Measurements from ENCODE around the gene MIPOL1. TPM values are rescaled to one million over a fixed set of nuclear protein-coding genes. Genes with fewer than 3 reads are reported as not detected.
A peak's percentile ranks its signal among the peaks of the same experiment; 100 is the strongest.

The MIPOL1 gene
- total and polyA plus RNA-seq, 2 of the 13 experiments (the other 11 are each of a cell fraction or from before 2014, with no cell fraction given) = 8.6 to 34.2 TPM

- TF ChIP-seq ZBTB44 (CRISPR knock-in tag; IDR thresholded peaks at IDR 0.05) = no peak
- TF ChIP-seq YEATS4 (CRISPR knock-in tag; IDR thresholded peaks at IDR 0.05; ENCODE audit: borderline replicate concordance) = no peak
- no peak for TF ChIP-seq ZNF468 (CRISPR knock-in tag; IDR thresholded peaks at IDR 0.05)
- TF ChIP-seq HINFP (CRISPR knock-in tag; IDR thresholded peaks at IDR 0.05; ENCODE audit: low read depth) = no peak
- no peak for TF ChIP-seq SMARCE1 (IDR thresholded peaks at IDR 0.05; ENCODE audit: borderline replicate concordance)
- no peak for TF ChIP-seq DZIP1 (CRISPR knock-in tag; IDR thresholded peaks at IDR 0.05)
- TF ChIP-seq GABPB1 (CRISPR knock-in tag; IDR thresholded peaks at IDR 0.05) = no peak; the same call in 1 of the 2 replicates
- TF ChIP-seq ZSCAN5A (CRISPR knock-in tag; IDR thresholded peaks at IDR 0.05; ENCODE audit: borderline replicate concordance) = 0 out of 2 replicates have a peak, but pooled peaks have one; percentile 63
- TF ChIP-seq ZNF282 (IDR thresholded peaks at IDR 0.05; ENCODE audit: partially characterized antibody) = no peak
- no peak for TF ChIP-seq IRX3 (CRISPR knock-in tag; IDR thresholded peaks at IDR 0.05; ENCODE audit: borderline replicate concordance, low read depth)
- TF ChIP-seq ZBTB49 (CRISPR knock-in tag; IDR thresholded peaks at IDR 0.05; ENCODE audit: borderline replicate concordance) = 0 out of 2 replicates have a peak, but pooled peaks have one; percentile 9
- TF ChIP-seq TFDP2 (CRISPR knock-in tag; IDR thresholded peaks at IDR 0.05) = no peak
- no peak for TF ChIP-seq ZC3H13 (CRISPR knock-in tag; IDR thresholded peaks at IDR 0.05)
- TF ChIP-seq POGK (CRISPR knock-in tag; conservative IDR thresholded peaks at IDR 0.05) = peak; percentile 43; the same call in 1 of the 2 replicates
These were observed 282.9 kb downstream of the MIPOL1 start (continued) for GRCh38 chr14:37480446-37481290.
